HG03045 (cell line): ENCODE results near the gene PTPRD.
A peak's percentile ranks its signal among the peaks of the same experiment; 100 is the strongest.

Experiments used
- ATAC-seq: cut with Tn5 transposase; IDR thresholded peaks from one replicate; pipeline ENCODE4 v1.9.1; 2021; ENCODE audit warnings: mild to moderate bottlenecking, moderate library complexity; ENCODE audit not compliant: unreplicated experiment

The PTPRD gene

DNA sequence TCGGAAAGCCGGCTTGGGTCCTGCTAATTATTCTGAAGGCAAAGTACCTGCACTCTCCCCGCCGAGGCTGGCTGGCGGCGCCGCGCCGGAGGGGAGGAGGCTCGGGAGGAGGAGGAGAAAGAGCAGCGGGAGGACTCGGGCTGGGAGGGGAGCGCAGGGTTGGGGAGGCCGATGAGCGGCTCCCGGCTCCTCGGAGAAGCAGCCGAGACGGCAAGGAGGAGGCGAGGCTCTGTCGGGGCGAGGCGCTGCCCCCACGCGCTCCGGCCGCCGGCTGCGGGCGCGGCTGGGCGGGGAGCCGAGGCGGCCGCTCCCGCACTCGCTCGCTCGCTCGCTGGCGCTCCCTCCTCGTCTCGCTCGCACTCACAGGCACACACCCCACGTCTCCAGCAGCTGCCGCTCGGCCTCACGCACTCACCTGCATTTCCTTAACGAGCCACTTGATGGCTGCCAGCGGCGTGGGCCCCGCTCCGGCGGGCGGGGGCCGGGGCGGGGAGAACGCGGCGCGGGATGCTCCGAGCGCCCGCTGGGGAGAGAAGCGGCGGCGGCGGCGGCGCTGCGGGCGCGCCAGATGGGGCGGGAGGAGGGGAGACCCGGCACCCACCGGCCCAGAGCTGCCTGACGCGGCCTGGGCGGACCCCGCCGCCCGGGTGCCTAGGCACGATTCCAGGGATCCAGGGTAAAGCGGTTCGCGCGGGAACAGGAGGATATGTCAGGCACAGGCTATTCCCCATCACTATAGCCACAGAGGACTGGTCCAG, at the start of gene PTPRD:
PTPRD (minus strand) TSS at position 362 of the 758 bp plus-strand sequence.
- peak; percentile 97 for ATAC-seq

DNA sequence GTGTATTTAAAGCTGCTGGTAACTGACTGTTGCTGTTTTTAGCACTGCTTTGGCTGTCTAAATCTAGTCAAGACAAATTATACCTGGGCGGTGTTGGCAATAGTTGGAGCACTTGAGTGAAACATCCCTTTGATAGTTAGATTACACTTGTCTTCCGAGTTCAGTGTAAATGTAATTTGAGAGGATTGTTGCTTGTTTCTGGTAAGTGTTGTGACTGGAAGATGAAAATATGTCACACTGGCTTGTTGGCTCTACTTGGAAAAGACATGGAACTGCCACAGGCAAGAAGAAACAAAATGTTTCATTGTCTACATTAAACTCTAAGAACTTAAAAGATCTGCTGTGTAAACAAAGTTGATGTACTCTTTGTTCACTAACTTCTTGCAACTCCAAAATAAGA, 49.2 kb upstream of the PTPRD start:
- ATAC-seq: no peak

DNA sequence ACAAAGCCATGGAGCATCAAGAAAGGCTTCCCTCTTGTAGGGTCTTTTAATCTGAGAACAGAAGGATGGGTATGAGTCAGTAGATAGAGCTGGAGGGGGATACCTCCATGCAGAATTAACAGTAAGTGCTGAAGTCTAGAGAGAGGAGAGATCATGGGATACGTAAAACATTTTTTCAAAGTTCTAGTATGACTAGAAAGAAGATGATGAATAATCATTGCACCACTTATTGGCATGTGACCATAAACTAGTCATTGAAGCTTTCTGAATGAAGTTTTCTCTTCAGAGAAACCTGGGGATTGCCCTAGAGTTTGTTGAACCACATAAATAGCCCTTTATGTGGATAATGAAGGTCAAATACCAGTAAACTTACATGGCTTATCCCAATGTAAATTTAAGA, 48.6 kb upstream of the PTPRD start:
- ATAC-seq: no peak

DNA sequence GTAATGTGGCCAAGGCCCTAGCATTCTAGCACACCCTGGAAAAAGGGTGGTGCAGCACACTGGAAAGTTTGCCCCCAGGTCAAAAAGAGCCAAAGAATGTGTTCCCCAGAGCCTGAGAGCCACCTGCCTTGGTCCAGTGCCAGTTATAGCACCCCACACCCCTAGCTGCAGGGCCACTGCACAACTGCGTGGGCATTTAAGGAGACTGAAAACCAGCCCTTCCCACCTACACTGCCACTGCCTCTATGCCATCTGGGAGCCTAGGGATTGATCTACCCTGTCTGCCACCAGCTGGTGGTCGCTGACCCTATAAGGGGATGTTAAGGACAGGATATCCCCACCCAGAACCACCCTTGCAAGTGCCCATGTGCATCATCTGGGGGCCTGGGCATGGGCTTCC, 38.2 kb upstream of the PTPRD start:
- ATAC-seq: no peak

DNA sequence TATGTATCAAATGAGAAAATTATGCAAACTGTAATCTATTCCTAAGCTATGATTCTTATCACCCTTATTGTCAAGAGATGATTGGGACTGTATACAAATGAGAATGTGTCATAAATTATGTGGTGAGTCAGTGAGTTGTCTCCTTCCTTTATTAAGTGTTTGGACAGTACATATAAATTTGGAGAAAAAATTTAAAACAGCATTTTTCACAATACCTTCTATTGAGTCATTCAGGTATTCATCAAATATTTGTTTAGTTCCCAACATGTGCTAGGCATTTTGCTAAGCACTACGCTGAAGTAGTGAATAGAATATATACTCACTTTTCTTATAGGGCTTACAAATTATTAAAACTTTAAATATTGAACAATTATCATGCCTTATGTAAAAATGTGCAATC, 36.3 kb upstream of the PTPRD start:
- no peak for ATAC-seq

DNA sequence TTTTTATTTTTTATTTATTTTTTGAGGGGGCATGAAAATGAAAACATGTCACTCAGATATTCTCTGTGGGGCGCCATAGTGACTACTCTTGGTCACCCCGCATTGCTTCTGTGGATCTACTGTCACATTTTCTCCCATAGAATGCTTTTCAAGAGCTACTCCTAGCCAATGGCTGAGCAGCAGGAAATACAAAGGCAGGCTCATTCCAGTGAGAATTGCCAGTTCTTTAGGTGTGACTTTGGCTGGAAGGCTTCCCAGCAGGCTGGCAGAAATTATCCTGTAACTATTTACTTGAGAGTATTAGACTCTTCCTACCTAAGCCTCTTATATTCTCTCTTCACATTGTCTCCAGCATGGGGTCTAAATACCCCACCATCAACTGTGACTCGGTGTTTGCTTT, 21.0 kb upstream of the PTPRD start:
- no peak for ATAC-seq

DNA sequence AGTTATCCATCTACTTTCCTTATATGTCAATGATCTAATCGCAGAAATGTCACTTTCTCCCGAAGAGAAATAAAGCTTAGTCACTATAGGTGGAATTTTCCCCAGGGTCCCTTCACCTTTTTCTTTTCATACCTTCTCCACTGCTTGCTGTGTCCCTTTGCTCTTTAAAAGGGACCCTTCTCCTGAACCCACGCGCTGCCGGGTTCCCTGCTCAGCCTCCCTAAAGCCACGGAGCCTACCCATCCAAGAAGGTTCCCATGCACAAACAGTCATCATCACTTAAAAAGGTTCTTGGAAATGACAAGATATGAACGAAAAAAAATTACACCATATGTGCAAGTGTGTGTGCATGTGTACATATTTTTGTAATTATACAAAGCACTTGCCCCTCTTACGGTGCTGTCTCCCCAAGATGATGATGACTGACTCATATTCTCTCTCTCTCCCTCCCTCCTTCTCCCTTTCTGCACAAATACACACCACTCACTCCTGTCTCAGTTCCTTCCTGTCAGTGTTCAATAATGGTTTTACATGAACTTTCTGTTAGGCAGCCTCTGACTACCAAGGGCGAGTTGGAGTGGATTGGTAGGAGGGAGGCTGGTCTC, 1.5 kb upstream of the PTPRD start:
- no peak for ATAC-seq

DNA sequence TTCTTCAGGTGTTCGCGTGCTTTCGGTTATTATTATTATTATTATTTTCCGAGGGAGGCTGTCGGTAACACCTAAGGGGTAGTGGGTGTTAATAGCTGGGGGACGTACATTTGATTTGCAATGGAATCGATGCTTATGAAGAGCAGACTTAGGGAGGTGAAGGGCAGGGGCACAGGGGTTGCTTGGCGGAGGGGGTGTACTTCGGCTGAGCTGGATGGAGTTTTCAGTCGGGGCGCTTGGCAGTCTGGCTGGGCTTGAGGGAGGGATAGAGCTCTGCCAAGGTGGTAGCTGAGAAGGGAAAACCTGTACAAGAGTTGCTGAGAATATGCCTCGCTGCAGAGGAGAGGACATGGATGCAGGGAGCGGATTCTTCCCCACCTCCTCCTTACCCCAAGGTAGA, 617 bp upstream of the PTPRD start:
- no peak for ATAC-seq

DNA sequence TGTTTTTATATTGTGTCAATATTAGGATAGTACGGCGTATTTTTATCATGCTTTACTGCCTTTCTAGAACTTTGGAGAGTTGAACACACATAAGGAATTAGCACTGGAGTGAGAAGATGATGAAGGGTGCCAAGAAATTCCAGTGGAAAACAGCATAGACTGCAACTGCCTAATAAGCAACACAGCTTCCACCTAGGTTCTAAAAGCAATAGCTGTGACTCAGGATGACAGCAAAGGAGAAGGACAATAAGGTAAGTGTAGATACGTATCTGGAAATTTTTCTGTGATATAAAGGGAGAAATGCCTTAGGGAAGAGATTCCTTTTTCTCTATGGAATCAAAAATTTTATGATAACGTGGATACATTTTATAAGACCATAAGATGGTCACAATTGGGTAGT, 7.4 kb downstream of the PTPRD start:
- ATAC-seq: no peak

DNA sequence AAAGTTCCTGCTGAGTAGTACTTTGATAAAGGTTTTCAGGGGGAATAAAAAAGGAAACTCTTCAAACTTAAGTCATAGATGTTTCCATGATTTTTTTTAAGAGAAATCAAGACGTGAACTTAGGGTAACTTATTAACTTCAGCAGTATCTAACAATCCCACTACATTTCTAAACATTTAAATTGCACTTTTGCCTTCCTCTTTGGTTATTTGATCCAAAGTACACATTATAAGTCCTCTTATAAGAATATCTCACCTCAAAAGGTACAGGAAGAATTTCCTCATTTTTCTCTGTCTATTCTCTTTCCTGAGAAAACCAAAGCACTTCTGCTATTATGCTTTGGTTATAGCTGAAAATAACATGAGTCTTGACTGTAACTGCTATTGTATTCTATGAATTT, 7.9 kb downstream of the PTPRD start:
- ATAC-seq: no peak

DNA sequence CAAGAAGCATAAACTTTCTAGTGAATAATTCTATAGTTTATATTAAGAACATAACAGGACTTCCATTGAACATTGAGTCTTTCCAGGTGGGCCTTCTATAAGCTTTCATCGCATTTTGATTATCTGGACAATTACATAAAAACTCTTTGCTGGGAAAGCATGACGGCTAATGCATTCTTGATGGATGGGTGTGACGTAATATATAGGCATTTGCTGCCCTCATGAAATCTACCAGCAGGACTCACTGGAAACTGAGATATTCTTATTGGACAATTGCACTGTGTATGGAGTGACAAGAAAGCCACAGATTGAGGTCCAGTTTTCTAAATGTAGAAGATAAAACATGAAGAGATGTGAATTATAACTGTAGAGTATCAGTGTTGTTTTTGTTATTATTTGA, 15.0 kb downstream of the PTPRD start:
- ATAC-seq: no peak

DNA sequence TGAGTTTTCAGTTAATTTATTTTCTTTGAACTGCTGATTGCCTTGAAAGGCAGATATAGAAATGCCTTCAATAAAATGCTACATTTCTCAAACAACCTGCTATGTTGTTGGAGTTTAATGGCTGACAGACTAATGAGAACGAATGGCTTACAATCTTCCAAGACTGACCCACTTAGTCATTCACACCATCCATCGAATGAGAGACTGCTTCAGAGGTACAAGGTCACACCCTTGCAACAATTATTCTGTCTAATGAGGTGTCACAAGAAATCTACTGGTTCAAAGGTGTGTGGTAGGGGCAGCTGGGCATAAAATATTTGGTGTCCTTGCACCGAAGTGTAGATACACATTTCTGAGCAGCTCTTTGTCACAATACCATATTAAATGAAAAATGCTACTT, 18.3 kb downstream of the PTPRD start:
- ATAC-seq: no peak

DNA sequence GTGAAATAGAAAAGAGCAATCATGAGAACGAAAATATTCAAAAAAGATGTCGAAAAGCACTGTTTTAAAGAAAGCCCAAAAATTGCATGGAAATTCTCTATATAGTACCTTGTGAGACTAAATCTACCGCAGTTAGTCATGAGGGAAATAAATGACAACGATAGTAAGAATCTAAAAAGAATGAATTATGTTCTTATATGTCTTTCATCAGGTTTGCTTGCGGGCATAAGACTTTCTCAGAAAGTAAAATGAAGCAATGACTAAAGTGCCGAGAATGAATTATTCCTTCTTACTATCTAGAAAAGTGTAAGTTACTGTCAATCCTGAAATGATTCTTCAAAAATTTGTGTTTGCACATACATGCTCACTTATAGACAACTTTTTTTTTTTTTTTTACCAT, 26.4 kb downstream of the PTPRD start:
- ATAC-seq: no peak

DNA sequence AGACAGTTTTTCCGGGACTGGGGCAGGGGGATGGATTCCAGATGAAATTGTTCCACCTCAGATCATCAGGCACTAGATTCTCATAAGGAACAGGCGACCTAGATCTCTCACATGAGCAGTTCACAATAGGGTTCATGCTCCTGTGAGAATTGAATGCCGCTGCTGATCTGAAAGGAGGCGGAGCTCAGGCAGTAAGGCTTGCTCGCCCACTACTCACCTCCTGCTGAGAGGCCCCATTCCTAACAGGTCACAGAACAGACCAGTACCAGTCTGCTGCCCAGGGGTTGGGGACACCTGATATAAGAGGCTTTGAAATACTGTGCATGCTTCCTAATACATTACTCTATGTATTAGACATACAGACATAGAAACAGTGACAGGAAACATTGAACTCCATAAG, 41.1 kb downstream of the PTPRD start:
- no peak for ATAC-seq

DNA sequence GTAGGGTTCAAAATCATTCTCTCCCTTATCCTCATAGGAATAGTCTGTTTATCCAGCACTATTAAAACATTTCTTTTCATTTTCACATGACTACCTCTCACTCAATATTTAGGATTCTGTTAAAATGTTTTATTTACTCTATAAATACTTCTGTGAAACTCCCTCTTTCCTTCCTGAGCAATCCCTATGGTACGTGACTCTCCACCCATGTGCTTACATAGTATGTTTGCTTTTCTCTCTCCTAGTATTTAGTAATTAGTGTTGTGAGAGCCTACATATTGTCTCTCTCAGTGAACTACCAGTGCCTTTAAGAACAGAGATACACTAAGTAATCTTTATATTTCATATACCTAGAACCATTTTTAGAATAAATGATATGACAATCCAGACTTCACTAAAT, 46.0 kb downstream of the PTPRD start:
- ATAC-seq: no peak

DNA sequence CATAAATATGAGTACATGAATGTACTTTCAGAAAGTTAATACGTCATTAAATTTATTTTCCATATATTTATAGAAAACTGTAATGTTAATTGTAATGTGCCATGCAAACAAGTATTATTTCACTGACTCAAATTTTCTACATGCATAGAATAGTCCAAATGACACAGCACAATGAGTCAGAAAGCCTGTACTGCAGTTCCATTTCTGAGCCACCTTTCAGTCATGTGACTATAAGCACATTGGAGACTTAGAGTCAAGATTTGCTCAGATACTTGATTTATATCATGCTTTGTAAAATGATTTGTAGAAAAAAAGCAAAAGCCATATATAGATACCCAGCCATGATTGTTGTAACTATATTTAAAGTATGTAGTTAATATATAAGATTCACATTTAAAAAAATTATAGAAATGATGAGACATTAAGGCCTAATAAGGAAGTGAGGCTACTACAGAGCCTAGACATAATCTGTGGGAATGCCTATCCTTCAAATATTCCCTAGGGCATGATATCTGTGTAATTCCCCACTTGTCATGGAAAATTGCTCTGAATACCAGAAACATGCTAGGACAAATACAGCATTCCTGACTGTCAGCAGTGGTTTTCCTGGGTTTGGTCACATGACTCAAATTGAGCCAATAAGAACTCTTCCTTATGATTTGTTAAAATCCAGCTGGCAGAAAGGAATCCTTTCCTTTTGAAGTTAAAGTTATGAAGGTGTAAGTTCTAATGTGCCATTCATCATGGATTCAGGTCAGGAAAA, 50.0 kb downstream of the PTPRD start:
- ATAC-seq: no peak

DNA sequence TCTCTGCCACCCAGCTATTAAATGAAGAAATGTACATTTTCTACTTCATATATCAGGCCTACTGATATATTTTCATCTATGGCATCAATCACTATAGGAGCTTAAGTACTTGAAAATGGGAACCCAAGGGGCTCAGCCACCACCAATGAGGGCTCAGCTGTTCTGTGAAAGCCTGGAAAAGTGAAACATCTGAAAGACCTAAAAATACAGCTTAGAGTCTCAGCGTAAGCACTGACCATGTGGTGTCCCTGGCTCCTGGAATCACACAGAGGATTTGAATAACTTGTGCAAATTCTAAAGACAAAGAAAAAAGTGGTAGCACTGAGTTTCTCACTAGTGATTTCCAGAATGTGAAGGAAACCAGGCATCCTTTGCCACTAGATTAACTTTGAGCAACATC, 64.5 kb downstream of the PTPRD start:
- no peak for ATAC-seq

DNA sequence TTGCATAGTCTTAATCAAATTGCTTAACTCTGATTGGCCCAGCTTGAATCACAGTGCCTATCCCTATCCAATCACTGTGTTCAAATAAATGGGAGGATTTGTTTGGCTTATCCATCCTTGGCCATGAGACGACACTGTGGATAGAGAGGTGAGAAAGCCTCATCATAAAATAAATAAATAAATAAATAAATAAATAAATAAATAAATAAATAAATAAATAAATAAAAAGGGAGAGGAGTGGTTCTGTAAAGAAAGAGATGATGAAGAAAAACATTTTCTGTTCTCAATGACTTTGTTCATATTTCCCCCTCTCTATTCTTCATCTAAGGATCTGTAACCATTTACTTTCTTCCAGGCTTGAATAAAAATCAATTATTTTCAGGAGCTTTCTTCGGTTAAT, 74.7 kb downstream of the PTPRD start:
- no peak for ATAC-seq

DNA sequence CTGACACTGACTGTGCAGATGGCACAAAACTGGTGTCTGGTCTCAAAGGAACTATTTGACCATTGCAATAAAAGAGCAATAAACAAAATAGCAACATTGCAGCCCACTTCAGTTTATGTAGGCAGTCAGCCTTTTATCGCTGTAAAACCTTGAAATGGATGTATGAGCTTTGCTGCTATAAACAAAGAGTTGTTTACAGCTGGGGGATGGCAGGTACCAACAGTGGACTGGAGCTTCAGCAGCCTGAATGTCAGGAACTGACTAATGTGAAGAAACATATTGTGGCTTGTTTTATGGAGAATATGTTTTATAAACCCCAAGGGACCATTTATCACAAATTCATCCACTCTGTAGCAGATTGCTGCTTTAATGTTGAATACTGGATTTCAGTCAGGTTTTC, 78.0 kb downstream of the PTPRD start:
- ATAC-seq: no peak

DNA sequence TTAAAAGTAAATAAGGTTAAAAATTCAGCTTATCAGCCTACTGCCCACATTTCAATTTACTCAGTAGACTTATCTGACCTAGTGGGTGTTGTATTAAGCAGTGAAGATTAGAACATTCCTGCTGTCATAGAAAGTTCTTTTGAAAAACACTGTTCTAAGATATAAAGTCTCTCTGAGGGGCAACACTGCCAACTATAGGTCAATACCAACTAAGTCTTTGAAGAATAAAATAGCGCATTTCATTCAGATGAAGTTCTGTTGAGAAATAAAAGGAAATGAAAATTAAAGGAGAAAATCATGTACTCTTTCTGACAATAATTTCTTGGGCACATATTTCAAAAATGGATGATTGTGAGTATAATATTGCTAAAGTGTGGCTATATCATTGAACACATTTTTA, 86.8 kb downstream of the PTPRD start:
- ATAC-seq: no peak

DNA sequence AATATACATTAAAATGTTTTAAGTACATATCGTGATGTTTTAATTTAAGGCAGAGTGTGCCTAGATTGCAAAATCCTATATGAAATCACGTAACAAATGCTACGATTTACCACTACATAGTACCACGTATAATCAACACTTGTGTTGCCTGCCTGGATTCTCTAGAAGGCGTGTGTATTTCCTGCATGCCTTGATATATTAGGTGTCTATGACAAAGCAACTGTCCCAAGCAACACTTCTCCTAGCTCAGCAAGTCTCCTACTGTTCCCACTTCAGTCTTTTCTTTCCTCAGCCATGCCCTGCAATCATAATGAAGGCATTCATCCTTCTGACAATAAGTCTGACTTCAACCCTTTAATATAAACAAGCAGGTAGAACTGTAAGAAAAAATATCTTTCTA, 89.6 kb downstream of the PTPRD start:
- ATAC-seq: no peak

DNA sequence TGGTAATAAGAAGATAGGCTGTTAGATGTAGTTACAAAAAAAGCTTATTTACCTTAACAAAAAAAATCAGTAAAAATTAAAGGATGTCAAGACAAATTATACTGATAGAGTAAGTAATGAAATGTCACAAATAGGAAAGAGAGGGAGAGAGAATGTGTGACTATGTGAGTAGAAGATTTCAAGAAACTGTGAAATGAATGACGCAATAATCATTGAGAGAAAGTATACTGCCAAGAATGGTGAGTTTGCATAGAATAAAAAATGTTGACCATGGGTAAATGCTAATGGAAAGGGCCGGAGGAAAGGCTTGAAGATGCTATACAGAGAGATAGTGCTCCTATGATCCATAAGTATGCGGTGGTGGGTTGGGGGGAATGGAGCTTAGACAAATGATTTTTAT, 100.7 kb downstream of the PTPRD start:
- ATAC-seq: no peak
